Stimulated activated CD4-positive, alpha-beta T cell treated with anti-CD3 and anti-CD28 coated beads, Interleukin-12 subunit alpha, Interleukin-12 subunit beta, amount 100 ng/mL, for 48 hours (primary cell): ENCODE results near the gene ABHD17B.

Source experiments
- DNase-seq, 3 donors: peaks; one replicate each; pipeline ENCODE4 v3.0.0-alpha.2; 2020; ENCODE audit warnings: low read depth in 2 of 3, low spot score in 1 of 3

ABHD17B gene

GRCh38 chr9:71879644-71880174 is 31.3 kb downstream of the ABHD17B start:
- DNase-seq = no peak

GRCh38 chr9:71878327-71879274 is 32.4 kb downstream of the ABHD17B start:
- DNase-seq = no peak

GRCh38 chr9:71876829-71877228 is 34.2 kb downstream of the ABHD17B start:
- no peak for DNase-seq

GRCh38 chr9:71876106-71876505 is 34.9 kb downstream of the ABHD17B start:
- no peak for DNase-seq

GRCh38 chr9:71875345-71875744 is 35.6 kb downstream of the ABHD17B start:
- no peak for DNase-seq

GRCh38 chr9:71863631-71864030 is 47.4 kb downstream of the ABHD17B start:
- DNase-seq = no peak

- no peak for DNase-seq
These were observed 49.4 kb downstream of the ABHD17B start for GRCh38 chr9:71861618-71862017.

- DNase-seq = no peak
These were observed 51.1 kb downstream of the ABHD17B start for GRCh38 chr9:71859939-71860338.

- peak in 1 of 3 donors; percentile 24 for DNase-seq
These were observed 52.2 kb downstream of the ABHD17B start for GRCh38 chr9:71858812-71859211.

GRCh38 chr9:71858102-71858798 is 52.7 kb downstream of the ABHD17B start:
- DNase-seq = no peak

GRCh38 chr9:71857159-71857558 is 53.8 kb downstream of the ABHD17B start:
- DNase-seq = no peak

GRCh38 chr9:71854811-71855210 is 56.2 kb downstream of the ABHD17B start:
- no peak for DNase-seq

- DNase-seq = no peak
These were observed 57.9 kb downstream of the ABHD17B start for GRCh38 chr9:71853084-71853483.

GRCh38 chr9:71850996-71851395 is 60.0 kb downstream of the ABHD17B start:
- DNase-seq = no peak

- DNase-seq = no peak
These were observed 63.1 kb downstream of the ABHD17B start for GRCh38 chr9:71847892-71848291.

- no peak for DNase-seq
These were observed 66.2 kb downstream of the ABHD17B start for GRCh38 chr9:71844808-71845207.

- no peak for DNase-seq
These were observed 71.3 kb downstream of the ABHD17B start for GRCh38 chr9:71839668-71840067.

GRCh38 chr9:71835596-71835995 is 75.4 kb downstream of the ABHD17B start:
- no peak for DNase-seq

- no peak for DNase-seq
These were observed 80.1 kb downstream of the ABHD17B start for GRCh38 chr9:71830929-71831328.

- DNase-seq = no peak
These were observed 80.8 kb downstream of the ABHD17B start for GRCh38 chr9:71830153-71830552.

- DNase-seq = no peak
These were observed 84.7 kb downstream of the ABHD17B start for GRCh38 chr9:71826279-71826678.

GRCh38 chr9:71824257-71824656 is 86.7 kb downstream of the ABHD17B start:
- no peak for DNase-seq
